Keratinocyte (primary cell): Measurements from ENCODE around the gene MTCL1. TPM values are rescaled to one million over a fixed set of nuclear protein-coding genes. Genes with fewer than 3 reads are reported as not detected.

Source experiments
- DNase-seq: peaks from one replicate; pipeline ENCODE4 v3.0.0-alpha.2; 2011; ENCODE audit warnings: low read depth, missing footprints, low spot score
- FAIRE-seq: peaks from 2 replicates; lab custom pipeline; 2011; peaks lifted over from hg19 to GRCh38; lab: Jason Lieb, UNC
- H2AFZ ChIP-seq: 2 replicates; pipeline ENCODE4 v1.6.0; 2012; ENCODE audit warnings: low read length, control low read depth, inconsistent platforms; ENCODE audit not compliant: control insufficient read depth
- H3K27ac ChIP-seq: 2 replicates; pipeline ENCODE4 v1.5.1; 2011; ENCODE audit warnings: low read length; ENCODE audit not compliant: control insufficient read depth, insufficient read depth
- H3K27me3 ChIP-seq: 3 replicates; pipeline ENCODE4 v1.6.0; 2011; ENCODE audit warnings: low read length; ENCODE audit not compliant: control insufficient read depth, insufficient read depth; ENCODE audit errors: extremely low read depth
- H3K36me3 ChIP-seq, 2 experiments: 2 replicates in 1 of 2; 3 replicates in 1 of 2; pipeline ENCODE4 v1.5.1; 2011; ENCODE audit warnings: low read length in 2 of 2, mild to moderate bottlenecking in 1 of 2; ENCODE audit not compliant: control insufficient read depth in 2 of 2, insufficient read depth in 2 of 2; ENCODE audit errors: extremely low read depth in 1 of 2
- H3K4me1 ChIP-seq: 3 replicates; pipeline ENCODE4 v1.5.1; 2011; ENCODE audit warnings: low read length; ENCODE audit not compliant: control insufficient read depth, insufficient read depth; ENCODE audit errors: extremely low read depth
- H3K4me2 ChIP-seq: 3 replicates; pipeline ENCODE4 v1.6.0; 2011; ENCODE audit warnings: low read depth, low read length; ENCODE audit not compliant: control insufficient read depth, insufficient read depth; ENCODE audit errors: extremely low read depth
- H3K4me3 ChIP-seq, 3 experiments: fragments of 200-600 bp in 1 of 3; sonication (generic) in 1 of 3; 2 replicates in 2 of 3; 3 replicates in 1 of 3; pipeline ENCODE4 v1.5.1; 2011 to 2016; ENCODE audit warnings: low read length in 3 of 3, mild to moderate bottlenecking in 3 of 3, control low read depth in 2 of 3, inconsistent platforms in 1 of 3, low read depth in 1 of 3, mixed read lengths in 1 of 3, mixed run types in 1 of 3, moderate library complexity in 1 of 3; ENCODE audit not compliant: control insufficient read depth in 2 of 3, insufficient read depth in 2 of 3; ENCODE audit errors: extremely low read depth in 1 of 3
- H3K79me2 ChIP-seq: 2 replicates; pipeline ENCODE4 v1.6.0; 2012; ENCODE audit warnings: low read length; ENCODE audit not compliant: control insufficient read depth, insufficient read depth
- H3K9ac ChIP-seq: 3 replicates; pipeline ENCODE4 v1.6.0; 2011; ENCODE audit warnings: low read length; ENCODE audit not compliant: control insufficient read depth, insufficient read depth; ENCODE audit errors: extremely low read depth
- H3K9me1 ChIP-seq: 3 replicates; pipeline ENCODE4 v1.6.0; 2011; ENCODE audit warnings: low read length; ENCODE audit not compliant: control insufficient read depth, insufficient read depth; ENCODE audit errors: extremely low read depth
- H3K9me3 ChIP-seq: 2 replicates; pipeline ENCODE4 v1.5.1; 2012; ENCODE audit warnings: low read depth, low read length; ENCODE audit not compliant: control insufficient read depth
- H4K20me1 ChIP-seq: 3 replicates; pipeline ENCODE4 v1.6.0; 2011; ENCODE audit warnings: low read length; ENCODE audit not compliant: control insufficient read depth, insufficient read depth; ENCODE audit errors: extremely low read depth
- EZH2 ChIP-seq: IDR thresholded peaks from one replicate; pipeline ENCODE4 v1.6.1; 2012; ENCODE audit warnings: inconsistent platforms, mild to moderate bottlenecking, low read length, moderate library complexity
- dilution Hi-C: fragments of 300-500 bp; cut with MboI; formaldehyde crosslinking; loops from one replicate; pipeline ENCODE4 v1.7.0; 2020; ENCODE audit warnings: low sequenced_read_pairs; ENCODE audit not compliant: extremely low pct_ligation_motif_present
- polyA plus RNA-seq, 5 experiments: library from polyadenylated mRNA; depleted of rRNA in 3 of 5; stranded (reverse) in 3 of 5; stranded (forward) in 1 of 5; unstranded in 1 of 5; fragments of >200 nt; gene quantifications; 1 replicate in 1 of 5; 2 replicates in 3 of 5; 3 replicates in 1 of 5; pipeline versions ENCODE4 v1.2.1 to v1.2.3, GENCODE V29; 2011 to 2012; ENCODE audit warnings: missing spikeins in 2 of 5, low read depth in 1 of 5, low replicate concordance in 1 of 5
- TF ChIP-seq, protein P1 (sequence below), 3 experiments: IDR thresholded peaks in 1 of 3; conservative IDR thresholded peaks in 1 of 3; optimal IDR thresholded peaks in 1 of 3; 2 replicates in 2 of 3; 3 replicates in 1 of 3; pipeline versions ENCODE3 to v1.5.1; 2011; ENCODE audit warnings: low read length in 3 of 3, mild to moderate bottlenecking in 3 of 3, moderate library complexity in 2 of 3, control low read depth in 1 of 3, inconsistent platforms in 1 of 3; ENCODE audit not compliant: insufficient read depth in 2 of 3; ENCODE audit errors: extremely low read depth in 1 of 3

MTCL1 gene
- polyA plus RNA-seq, 1 donor (not counting 4 experiments of a cell fraction or from before 2014, with no cell fraction given), result 15.4 TPM

DNA sequence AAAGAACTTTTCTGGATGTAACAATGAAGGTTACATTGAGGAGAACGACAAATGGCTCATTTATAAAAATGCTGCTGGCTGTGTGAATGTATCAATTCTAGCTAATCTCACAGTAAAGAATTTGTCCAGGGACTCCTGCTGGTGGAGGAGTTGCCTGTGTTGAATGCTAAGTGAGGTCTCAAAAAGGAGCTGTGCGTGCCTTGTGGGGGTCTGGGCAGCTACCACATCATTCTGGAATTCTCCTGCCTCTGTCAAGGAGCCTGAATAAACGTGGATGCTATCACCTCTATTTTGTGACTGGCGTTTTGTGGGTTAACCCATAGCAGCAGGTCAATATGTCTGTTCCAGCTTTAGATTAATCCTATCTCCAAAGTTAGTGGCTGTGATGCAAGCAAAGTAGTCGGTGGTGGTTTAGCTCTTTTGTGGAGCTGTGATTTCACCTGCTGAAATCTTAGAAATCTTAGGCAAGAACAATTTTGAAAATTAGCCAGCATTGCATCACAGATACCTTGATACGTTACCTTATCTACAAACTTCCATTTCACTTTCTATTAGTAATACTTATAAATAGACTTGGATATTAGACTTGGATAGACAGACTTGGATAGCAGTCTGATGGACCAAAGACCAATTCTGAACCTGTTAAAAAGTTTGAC is 96.8 kb downstream of the MTCL1 start:
- no peak overlapping the region for H3K4me3 ChIP-seq
- FAIRE-seq (no peak), DNase-seq (no peak)
- peak overlapping the region; percentile 80 for H3K27ac ChIP-seq
- dilution Hi-C loops, result no loop called here
- H3K4me1 ChIP-seq, result peaks cover 36% of the 10 kb centered on the region
- H3K4me2 ChIP-seq, result no peak overlapping the region
- no peaks in the 10 kb centered on the region for H4K20me1 ChIP-seq
- TF ChIP-seq EZH2, result no peak
- TF ChIP-seq, protein P1, sequence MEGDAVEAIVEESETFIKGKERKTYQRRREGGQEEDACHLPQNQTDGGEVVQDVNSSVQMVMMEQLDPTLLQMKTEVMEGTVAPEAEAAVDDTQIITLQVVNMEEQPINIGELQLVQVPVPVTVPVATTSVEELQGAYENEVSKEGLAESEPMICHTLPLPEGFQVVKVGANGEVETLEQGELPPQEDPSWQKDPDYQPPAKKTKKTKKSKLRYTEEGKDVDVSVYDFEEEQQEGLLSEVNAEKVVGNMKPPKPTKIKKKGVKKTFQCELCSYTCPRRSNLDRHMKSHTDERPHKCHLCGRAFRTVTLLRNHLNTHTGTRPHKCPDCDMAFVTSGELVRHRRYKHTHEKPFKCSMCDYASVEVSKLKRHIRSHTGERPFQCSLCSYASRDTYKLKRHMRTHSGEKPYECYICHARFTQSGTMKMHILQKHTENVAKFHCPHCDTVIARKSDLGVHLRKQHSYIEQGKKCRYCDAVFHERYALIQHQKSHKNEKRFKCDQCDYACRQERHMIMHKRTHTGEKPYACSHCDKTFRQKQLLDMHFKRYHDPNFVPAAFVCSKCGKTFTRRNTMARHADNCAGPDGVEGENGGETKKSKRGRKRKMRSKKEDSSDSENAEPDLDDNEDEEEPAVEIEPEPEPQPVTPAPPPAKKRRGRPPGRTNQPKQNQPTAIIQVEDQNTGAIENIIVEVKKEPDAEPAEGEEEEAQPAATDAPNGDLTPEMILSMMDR (optimal IDR thresholded peaks at IDR 0.05 in 1 of 3, IDR thresholded peaks at IDR 0.05 in 1 of 3, conservative IDR thresholded peaks at IDR 0.05 in 1 of 3; ENCODE audit: extremely low read depth in 1 of 3, insufficient read depth in 2 of 3, low read length in 3 of 3), result no peak
- no peaks in the 10 kb centered on the region for H3K9me1 ChIP-seq
- H3K9ac ChIP-seq, result no peak overlapping the region
- H3K79me2 ChIP-seq, result no peaks in the 10 kb centered on the region
- no peak overlapping the region for H2AFZ ChIP-seq
- H3K9me3 ChIP-seq, result no peaks in the 10 kb centered on the region
- H3K27me3 ChIP-seq, result no peaks in the 10 kb centered on the region
- peaks cover 5 to 33% of the 10 kb centered on the region in 2 experiments for H3K36me3 ChIP-seq

DNA sequence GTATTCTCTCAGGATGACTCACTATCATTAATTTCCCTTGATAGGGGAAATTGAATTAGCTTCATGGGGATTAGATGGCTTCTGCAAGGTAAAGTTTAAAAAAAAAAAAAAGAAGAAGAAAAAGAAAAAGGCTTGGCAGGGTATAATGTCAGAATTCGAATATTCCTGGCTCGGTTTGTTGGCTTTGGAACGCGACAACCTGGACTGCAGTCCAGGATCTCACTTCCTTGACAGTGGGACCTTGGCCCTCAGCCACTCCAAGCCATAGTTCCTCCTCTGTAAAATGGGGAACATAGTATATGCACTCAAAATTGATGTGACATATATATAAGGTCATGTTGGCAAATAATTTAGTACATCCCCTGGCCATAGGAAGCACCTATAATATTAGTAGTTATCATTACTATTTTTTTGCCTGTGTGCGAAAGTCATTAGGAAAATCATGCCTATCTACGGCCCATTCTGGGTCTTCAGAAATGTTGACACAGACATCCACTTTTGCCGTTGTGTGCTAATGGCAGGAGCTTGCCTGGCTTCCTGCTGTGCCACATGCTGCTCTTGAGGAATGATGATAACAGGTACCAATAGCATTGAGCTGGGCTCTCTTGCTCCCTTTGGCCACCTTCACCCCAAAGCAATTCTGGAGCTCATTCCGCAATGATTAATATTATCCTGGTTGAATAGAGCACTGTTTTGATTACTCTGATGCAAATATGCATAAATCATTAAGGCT is 97.9 kb downstream of the MTCL1 start:
- dilution Hi-C loops, result no loop called here

More for the DNA sequence above, 97.9 kb downstream of the MTCL1 start:
- no peaks in the 10 kb centered on the region for H3K9me3 ChIP-seq
- DNase-seq, result no peak
- H3K79me2 ChIP-seq, result no peaks in the 10 kb centered on the region
- H3K36me3 ChIP-seq, result peaks cover 8 to 29% of the 10 kb centered on the region in 2 experiments
- no peak overlapping the region for H2AFZ ChIP-seq
- no peaks in the 10 kb centered on the region for H4K20me1 ChIP-seq
- no peak overlapping the region for H3K9ac ChIP-seq
- no peak overlapping the region for H3K4me2 ChIP-seq
- H3K4me1 ChIP-seq, result peaks cover 33% of the 10 kb centered on the region
- no peak overlapping the region for H3K4me3 ChIP-seq
- H3K9me1 ChIP-seq, result no peaks in the 10 kb centered on the region
- no peaks in the 10 kb centered on the region for H3K27me3 ChIP-seq
- no peak for TF ChIP-seq EZH2
- TF ChIP-seq, protein P1 (optimal IDR thresholded peaks at IDR 0.05 in 1 of 3, IDR thresholded peaks at IDR 0.05 in 1 of 3, conservative IDR thresholded peaks at IDR 0.05 in 1 of 3; ENCODE audit: extremely low read depth in 1 of 3, insufficient read depth in 2 of 3, low read length in 3 of 3), result no peak
- no peak overlapping the region for H3K27ac ChIP-seq
- no peak for FAIRE-seq
